ENCODE data around the gene PRSS27.
A peak's percentile ranks its signal among the peaks of the same experiment; 100 is the strongest.

PRSS27 gene

DNA sequence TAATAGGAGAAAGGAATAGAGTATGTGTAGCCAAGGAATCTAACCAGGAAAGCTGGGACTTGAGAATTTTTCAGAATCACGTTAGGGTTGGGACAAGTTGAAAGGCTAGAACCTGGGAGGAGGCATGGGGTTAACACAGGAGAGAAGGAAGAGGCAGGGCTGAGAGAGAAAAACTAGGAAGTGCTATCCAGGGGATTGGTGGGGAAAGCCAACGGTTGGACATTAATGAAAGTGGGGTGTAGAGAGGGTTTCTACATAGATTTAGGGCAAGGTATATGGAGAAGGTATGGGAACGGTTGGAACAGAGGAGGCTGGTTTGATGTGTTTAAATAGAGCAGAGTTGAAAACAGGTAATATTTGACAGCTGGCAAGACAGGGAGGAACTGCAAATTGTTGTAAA, 35.1 kb upstream of the PRSS27 start:
- no peak for TF ChIP-seq EZH2phosphoT487 (IDR thresholded peaks at IDR 0.05; ENCODE audit: borderline replicate concordance)
- TF ChIP-seq, protein P1, sequence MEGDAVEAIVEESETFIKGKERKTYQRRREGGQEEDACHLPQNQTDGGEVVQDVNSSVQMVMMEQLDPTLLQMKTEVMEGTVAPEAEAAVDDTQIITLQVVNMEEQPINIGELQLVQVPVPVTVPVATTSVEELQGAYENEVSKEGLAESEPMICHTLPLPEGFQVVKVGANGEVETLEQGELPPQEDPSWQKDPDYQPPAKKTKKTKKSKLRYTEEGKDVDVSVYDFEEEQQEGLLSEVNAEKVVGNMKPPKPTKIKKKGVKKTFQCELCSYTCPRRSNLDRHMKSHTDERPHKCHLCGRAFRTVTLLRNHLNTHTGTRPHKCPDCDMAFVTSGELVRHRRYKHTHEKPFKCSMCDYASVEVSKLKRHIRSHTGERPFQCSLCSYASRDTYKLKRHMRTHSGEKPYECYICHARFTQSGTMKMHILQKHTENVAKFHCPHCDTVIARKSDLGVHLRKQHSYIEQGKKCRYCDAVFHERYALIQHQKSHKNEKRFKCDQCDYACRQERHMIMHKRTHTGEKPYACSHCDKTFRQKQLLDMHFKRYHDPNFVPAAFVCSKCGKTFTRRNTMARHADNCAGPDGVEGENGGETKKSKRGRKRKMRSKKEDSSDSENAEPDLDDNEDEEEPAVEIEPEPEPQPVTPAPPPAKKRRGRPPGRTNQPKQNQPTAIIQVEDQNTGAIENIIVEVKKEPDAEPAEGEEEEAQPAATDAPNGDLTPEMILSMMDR (conservative IDR thresholded peaks at IDR 0.05; ENCODE audit: low read length), result no peak
- Histone ChIP-seq H3K79me2 (ENCODE audit: insufficient read depth, low read length) (peaks cover 86% of the 10 kb centered on the region), H3K36me3 (ENCODE audit: insufficient read depth, low read length) (peaks cover 33% of the 10 kb centered on the region; the same call in 1 of the 2 replicates), H4K20me1 (ENCODE audit: insufficient read depth, low read length, poor library complexity, severe bottlenecking) (peaks cover 68% of the 10 kb centered on the region), H3K4me2 (ENCODE audit: low read depth, low read length, poor library complexity, severe bottlenecking) (peak overlapping the region; percentile 98), H3K27me3 (ENCODE audit: insufficient read depth, low read length, poor library complexity, severe bottlenecking) (no peaks in the 10 kb centered on the region), H2AFZ (ENCODE audit: low read length) (no peak overlapping the region), H3F3A (ENCODE audit: low read depth) (no peaks in the 10 kb centered on the region), H3K4me1 (ENCODE audit: insufficient read depth, low read length, poor library complexity, severe bottlenecking) (peaks cover 21% of the 10 kb centered on the region), H3K9ac (ENCODE audit: low read depth, low read length, poor library complexity, severe bottlenecking) (peak overlapping the region; percentile 99), H3K9me2 (replicated peaks; ENCODE audit: low read depth, low read length) (no peaks in the 10 kb centered on the region), H3K4me3 (ENCODE audit: low read length, poor library complexity, severe bottlenecking) (peak overlapping the region; percentile 97), H3K9me3 (ENCODE audit: insufficient read depth, low read depth, low read length) (no peaks in the 10 kb centered on the region)

DNA sequence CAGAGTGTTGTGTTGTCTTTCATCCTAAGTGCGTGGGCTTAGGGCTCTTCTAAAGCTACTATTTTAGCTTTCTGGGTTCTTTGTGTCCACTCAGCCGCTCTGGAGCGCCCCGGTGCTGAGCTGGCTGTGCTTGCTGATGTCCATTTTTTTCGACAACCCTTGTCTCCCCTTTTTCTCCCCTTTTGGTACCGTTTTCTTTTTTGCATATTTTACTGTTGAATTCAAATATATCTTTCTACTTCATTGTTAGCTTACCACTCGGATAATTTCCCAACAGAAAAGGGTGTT, 33.7 kb upstream of the PRSS27 start:
- H3K79me2 ChIP-seq (ENCODE audit: insufficient read depth, low read length), result peaks cover 71% of the 10 kb centered on the region
- H3K4me3 ChIP-seq (ENCODE audit: low read length, poor library complexity, severe bottlenecking), result peak overlapping the region; percentile 97
- H3K36me3 ChIP-seq (ENCODE audit: insufficient read depth, low read length), result peaks cover 19% of the 10 kb centered on the region; the same call in 1 of the 2 replicates
- no peak overlapping the region for H2AFZ ChIP-seq (ENCODE audit: low read length)
- H3K9ac ChIP-seq (ENCODE audit: low read depth, low read length, poor library complexity, severe bottlenecking), result peak overlapping the region; percentile 99
- peaks cover 53% of the 10 kb centered on the region for H4K20me1 ChIP-seq (ENCODE audit: insufficient read depth, low read length, poor library complexity, severe bottlenecking)
- peaks cover 25% of the 10 kb centered on the region for H3K4me1 ChIP-seq (ENCODE audit: insufficient read depth, low read length, poor library complexity, severe bottlenecking)
- no peaks in the 10 kb centered on the region for H3K9me3 ChIP-seq (ENCODE audit: insufficient read depth, low read depth, low read length)
- no peaks in the 10 kb centered on the region for H3F3A ChIP-seq (ENCODE audit: low read depth)
- TF ChIP-seq EZH2phosphoT487 (IDR thresholded peaks at IDR 0.05; ENCODE audit: borderline replicate concordance), result no peak
- TF ChIP-seq, protein P1 (conservative IDR thresholded peaks at IDR 0.05; ENCODE audit: low read length), result no peak
- peak overlapping the region; percentile 98 for H3K4me2 ChIP-seq (ENCODE audit: low read depth, low read length, poor library complexity, severe bottlenecking)
- no peaks in the 10 kb centered on the region for H3K27me3 ChIP-seq (ENCODE audit: insufficient read depth, low read length, poor library complexity, severe bottlenecking)
- no peaks in the 10 kb centered on the region for H3K9me2 ChIP-seq (replicated peaks; ENCODE audit: low read depth, low read length)

DNA sequence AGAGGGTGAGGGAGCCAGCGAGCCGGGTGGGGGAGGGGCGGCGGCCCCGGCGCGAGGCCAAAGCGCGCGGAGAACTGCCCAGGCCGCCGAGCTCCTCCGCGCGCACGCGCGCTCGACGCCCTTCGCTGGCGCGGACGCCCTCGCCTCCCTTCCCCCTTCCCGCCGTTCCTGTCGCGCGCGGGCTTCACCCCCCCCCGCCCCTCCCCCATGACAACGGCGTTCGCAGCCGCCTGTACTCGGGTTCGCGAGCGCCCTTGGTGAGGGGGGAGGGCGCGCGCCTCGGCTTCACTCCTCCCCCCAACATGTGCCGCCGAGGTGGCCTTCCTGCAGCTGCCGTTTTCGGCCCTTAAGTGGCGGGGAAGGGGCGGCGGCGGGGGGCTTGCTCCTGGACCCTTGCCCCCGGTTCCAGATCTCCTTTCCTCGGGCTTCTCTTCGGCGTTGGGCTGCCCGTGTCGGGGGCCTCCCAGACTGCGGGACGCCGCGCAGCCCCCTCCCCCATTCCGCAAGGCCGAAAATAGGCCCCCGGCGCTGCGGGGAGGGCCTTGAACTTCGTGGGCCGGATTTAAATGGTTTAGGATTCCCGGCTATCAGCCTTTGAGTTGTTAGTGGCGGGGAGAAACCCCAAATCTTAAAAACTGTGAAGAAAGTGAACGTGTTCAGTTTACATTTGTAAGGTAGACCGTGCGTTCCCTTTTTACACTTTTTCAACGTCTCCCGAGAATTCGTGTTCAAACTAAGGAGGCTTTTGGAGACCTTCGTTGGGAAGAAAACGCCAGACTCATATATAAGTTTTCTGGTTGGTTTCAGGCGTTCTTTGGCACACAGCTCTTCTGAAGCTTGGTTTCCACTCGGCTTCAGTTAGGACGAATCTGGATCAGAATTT, 33.1 kb upstream of the PRSS27 start:
- Histone ChIP-seq H3K4me2 (ENCODE audit: low read depth, low read length, poor library complexity, severe bottlenecking) (peak overlapping the region; percentile 98), H3K79me2 (ENCODE audit: insufficient read depth, low read length) (peaks cover 65% of the 10 kb centered on the region), H3K36me3 (ENCODE audit: insufficient read depth, low read length) (peaks cover 13% of the 10 kb centered on the region; the same call in 1 of the 2 replicates), H2AFZ (ENCODE audit: low read length) (no peak overlapping the region), H3K9ac (ENCODE audit: low read depth, low read length, poor library complexity, severe bottlenecking) (peak overlapping the region; percentile 99), H3K9me3 (ENCODE audit: insufficient read depth, low read depth, low read length) (no peaks in the 10 kb centered on the region), H3K9me2 (replicated peaks; ENCODE audit: low read depth, low read length) (no peaks in the 10 kb centered on the region), H3F3A (ENCODE audit: low read depth) (no peaks in the 10 kb centered on the region), H3K4me3 (ENCODE audit: low read length, poor library complexity, severe bottlenecking) (peak overlapping the region; percentile 97), H3K27me3 (ENCODE audit: insufficient read depth, low read length, poor library complexity, severe bottlenecking) (no peaks in the 10 kb centered on the region), H3K4me1 (ENCODE audit: insufficient read depth, low read length, poor library complexity, severe bottlenecking) (peaks cover 25% of the 10 kb centered on the region), H4K20me1 (ENCODE audit: insufficient read depth, low read length, poor library complexity, severe bottlenecking) (peaks cover 48% of the 10 kb centered on the region)
- TF ChIP-seq EZH2phosphoT487 (IDR thresholded peaks at IDR 0.05; ENCODE audit: borderline replicate concordance), result no peak
- TF ChIP-seq, protein P1 (conservative IDR thresholded peaks at IDR 0.05; ENCODE audit: low read length), result no peak

All from Loucy (cell line).